Measurements from ENCODE around the gene APH1B. TPM values are rescaled to one million over a fixed set of nuclear protein-coding genes. Genes with fewer than 3 reads are reported as not detected.

Gene APH1B
- total RNA-seq, 4 donors from 2014 or later, result 0.80 to 9.7 (median 7.1) TPM

DNA sequence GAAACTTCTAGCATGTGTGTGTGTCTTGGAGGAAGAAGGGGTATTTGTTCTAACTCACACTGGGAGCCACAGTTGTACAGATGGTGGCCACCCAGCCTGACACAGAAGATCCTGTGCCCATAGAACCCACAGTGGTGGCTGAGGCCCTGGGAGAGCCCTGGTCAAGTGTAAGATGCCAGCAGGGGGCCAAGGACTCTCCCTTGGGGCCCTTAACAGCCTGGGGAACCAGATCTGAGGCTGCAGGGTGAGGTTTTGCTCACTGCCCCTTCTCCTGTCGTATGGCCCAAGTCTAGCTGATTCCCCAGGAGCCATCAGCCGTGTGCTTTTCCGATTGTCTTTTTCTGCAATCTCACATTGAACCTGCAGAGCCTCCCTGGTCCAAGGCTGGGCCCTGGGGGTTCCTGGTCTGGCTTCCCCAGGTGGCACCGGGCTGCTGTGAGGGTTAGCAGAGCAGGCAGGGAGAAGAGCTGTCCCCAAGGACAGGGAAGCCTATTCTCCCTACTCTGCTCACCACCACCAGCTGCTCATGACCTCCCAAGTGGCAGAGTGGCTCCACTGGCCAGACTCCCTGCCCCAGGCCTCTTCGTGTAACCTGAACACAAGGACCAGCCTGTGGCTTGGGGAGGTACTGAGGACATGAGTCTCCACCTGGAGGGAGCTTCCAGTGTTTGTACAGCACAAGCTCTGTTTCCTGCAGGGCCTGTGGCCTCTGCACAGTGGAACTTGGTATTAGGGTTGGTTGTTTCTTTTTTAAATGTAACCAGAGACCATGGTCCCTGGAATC, 52.4 kb downstream of the APH1B start:
- Histone ChIP-seq H3K4me1 (peaks cover 0 to 4% (median 0%) of the 10 kb centered on the region in 4 donors), H3K27ac (no peak overlapping the region), H3K4me3 (no peak overlapping the region), H3K9me3 (no peaks in the 10 kb centered on the region), H3K27me3 (no peaks in the 10 kb centered on the region), H3K36me3 (no peaks in the 10 kb centered on the region)
- DNase-seq, result no peak
- 92% methylated on average over 5 of the region's 5 CpGs; no CpG with 5 or more reads in 1 of the 2 donors for WGBS, 2 donors (ENCODE audit: low coverage in 1 of 2)
- in situ Hi-C loops (cut with MboI; ENCODE audit: low pct_ligation_motif_present in 1 of 4, low pct_unique_long_range_greater_than_20kb in 1 of 4, low sequenced_read_pairs in 3 of 4) (no loop called here), intact Hi-C loops (cut with DNase I; ENCODE audit: low total_unique reads) (no loop called here)
- no peak for TF ChIP-seq POLR2A (IDR thresholded peaks at IDR 0.05)
- TF ChIP-seq, protein P1, sequence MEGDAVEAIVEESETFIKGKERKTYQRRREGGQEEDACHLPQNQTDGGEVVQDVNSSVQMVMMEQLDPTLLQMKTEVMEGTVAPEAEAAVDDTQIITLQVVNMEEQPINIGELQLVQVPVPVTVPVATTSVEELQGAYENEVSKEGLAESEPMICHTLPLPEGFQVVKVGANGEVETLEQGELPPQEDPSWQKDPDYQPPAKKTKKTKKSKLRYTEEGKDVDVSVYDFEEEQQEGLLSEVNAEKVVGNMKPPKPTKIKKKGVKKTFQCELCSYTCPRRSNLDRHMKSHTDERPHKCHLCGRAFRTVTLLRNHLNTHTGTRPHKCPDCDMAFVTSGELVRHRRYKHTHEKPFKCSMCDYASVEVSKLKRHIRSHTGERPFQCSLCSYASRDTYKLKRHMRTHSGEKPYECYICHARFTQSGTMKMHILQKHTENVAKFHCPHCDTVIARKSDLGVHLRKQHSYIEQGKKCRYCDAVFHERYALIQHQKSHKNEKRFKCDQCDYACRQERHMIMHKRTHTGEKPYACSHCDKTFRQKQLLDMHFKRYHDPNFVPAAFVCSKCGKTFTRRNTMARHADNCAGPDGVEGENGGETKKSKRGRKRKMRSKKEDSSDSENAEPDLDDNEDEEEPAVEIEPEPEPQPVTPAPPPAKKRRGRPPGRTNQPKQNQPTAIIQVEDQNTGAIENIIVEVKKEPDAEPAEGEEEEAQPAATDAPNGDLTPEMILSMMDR (IDR thresholded peaks at IDR 0.05), result no peak
- TF ChIP-seq POLR2AphosphoS5 (IDR thresholded peaks at IDR 0.05), result no peak
- no peak for TF ChIP-seq EP300 (IDR thresholded peaks at IDR 0.05; ENCODE audit: low read depth)

DNA sequence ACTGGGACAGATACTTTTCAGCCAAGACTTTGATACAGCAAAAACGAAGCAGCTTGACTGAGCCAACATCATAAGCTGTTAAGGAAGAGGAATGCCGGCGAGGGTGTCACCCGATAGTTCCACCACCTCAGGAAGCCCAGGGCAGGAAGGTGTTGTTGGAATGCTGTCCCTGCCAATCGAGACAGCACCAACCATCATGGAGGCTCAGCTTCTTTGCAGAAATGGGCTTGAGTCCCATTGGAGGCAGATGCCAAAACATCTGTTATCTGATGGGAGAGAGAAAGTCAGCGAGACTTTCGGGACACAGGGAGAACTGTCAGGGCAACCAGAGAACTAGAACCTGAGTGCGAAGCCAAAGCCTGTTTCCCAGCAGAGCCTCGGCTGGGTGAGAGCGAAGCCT, 53.5 kb downstream of the APH1B start:
- Histone ChIP-seq H3K4me1 (peaks cover 0 to 4% (median 0%) of the 10 kb centered on the region in 4 donors), H3K27me3 (no peaks in the 10 kb centered on the region), H3K27ac (no peak overlapping the region), H3K4me3 (no peak overlapping the region), H3K36me3 (no peaks in the 10 kb centered on the region), H3K9me3 (no peaks in the 10 kb centered on the region)
- no peak for DNase-seq
- in situ Hi-C loops (cut with MboI; ENCODE audit: low pct_ligation_motif_present in 1 of 4, low pct_unique_long_range_greater_than_20kb in 1 of 4, low sequenced_read_pairs in 3 of 4) (no loop called here), intact Hi-C loops (cut with DNase I; ENCODE audit: low total_unique reads) (no loop called here)
- no peak for TF ChIP-seq POLR2AphosphoS5 (IDR thresholded peaks at IDR 0.05)
- TF ChIP-seq EP300 (IDR thresholded peaks at IDR 0.05; ENCODE audit: low read depth), result no peak
- TF ChIP-seq POLR2A (IDR thresholded peaks at IDR 0.05), result no peak
- TF ChIP-seq, protein P1 (IDR thresholded peaks at IDR 0.05), result no peak
- 90 to 97% methylated on average over 5 to 10 of the region's 10 CpGs for WGBS, 2 donors (ENCODE audit: low coverage in 1 of 2)

DNA sequence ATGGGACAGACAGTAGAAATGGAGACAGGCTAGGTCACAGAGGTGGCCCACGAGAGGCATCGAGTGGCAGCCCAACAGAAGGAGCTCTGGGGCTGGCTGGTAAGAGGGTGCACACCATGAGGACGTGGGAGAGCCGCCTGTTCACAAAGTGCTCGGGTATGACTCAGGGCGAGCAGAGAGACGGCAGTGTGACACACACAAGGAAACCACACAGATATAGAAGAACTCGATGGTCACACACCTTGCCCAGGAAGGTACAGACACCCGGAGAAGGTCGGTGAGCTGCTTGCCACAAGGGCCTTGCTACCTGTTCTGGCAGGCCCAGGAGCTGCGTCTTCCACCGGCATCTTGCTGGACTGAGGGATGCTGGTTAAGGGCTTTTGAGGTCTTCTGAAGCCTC, 54.1 kb downstream of the APH1B start:
- Histone ChIP-seq H3K27ac (peak overlapping the region in 3 of 4 donors; percentile 6 to 15 (median 13)), H3K4me1 (peaks cover 0 to 4% (median 0%) of the 10 kb centered on the region in 4 donors), H3K4me3 (no peak overlapping the region), H3K36me3 (no peaks in the 10 kb centered on the region), H3K9me3 (no peaks in the 10 kb centered on the region), H3K27me3 (no peaks in the 10 kb centered on the region)
- no peak for DNase-seq
- 79 to 82% methylated on average over 10 to 12 of the region's 12 CpGs for WGBS, 2 donors (ENCODE audit: low coverage in 1 of 2)
- TF ChIP-seq POLR2AphosphoS5 (IDR thresholded peaks at IDR 0.05) (no peak), EP300 (IDR thresholded peaks at IDR 0.05; ENCODE audit: low read depth) (no peak), POLR2A (IDR thresholded peaks at IDR 0.05) (no peak)
- TF ChIP-seq, protein P1 (IDR thresholded peaks at IDR 0.05), result no peak
- intact Hi-C loops (cut with DNase I; ENCODE audit: low total_unique reads) (no loop called here), in situ Hi-C loops (cut with MboI; ENCODE audit: low pct_ligation_motif_present in 1 of 4, low pct_unique_long_range_greater_than_20kb in 1 of 4, low sequenced_read_pairs in 3 of 4) (no loop called here)

DNA sequence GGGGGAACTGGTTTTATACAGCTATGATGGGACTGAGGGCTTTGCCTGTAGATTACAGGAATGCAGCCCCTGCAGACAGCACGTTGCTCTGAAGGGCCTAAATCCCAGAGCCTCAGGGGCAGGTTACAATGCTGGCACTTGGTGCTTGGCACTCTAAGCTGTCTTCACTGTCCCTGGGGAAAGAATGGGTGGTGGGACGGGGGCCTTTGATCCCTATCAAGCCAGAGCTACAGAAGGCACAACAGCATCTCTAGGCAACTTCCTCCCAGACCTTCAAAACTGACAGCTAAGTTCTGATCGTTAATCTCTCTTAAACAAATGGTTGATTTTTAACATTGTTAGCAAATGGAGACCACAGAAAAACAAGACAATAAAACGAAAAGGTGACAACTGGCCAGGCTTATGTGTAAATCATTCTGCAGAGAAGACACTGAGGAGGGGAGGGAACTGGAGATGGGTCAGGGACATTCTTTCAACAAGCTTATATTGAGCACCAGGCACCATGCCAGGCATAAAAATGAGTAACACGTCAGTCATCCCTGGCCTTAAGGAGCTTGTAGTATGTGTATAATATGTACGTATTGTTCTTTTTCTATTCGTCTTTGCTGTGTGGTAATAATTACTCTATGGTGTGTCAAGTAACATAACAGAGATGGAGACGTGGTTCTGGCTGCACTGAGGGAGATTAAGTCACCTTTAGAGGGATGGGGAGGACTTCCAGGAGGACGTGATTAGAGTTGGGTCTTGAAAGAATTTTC, 55.1 kb downstream of the APH1B start:
- H3K4me1 ChIP-seq, result peaks cover 0 to 4% (median 0%) of the 10 kb centered on the region in 4 donors
- intact Hi-C loops (cut with DNase I; ENCODE audit: low total_unique reads) (no loop called here), in situ Hi-C loops (cut with MboI; ENCODE audit: low pct_ligation_motif_present in 1 of 4, low pct_unique_long_range_greater_than_20kb in 1 of 4, low sequenced_read_pairs in 3 of 4) (no loop called here)
- no peaks in the 10 kb centered on the region for H3K27me3 ChIP-seq
- 49 to 52% methylated on average over 7 to 9 of the region's 9 CpGs for WGBS, 2 donors (ENCODE audit: low coverage in 1 of 2)
- TF ChIP-seq EP300 (IDR thresholded peaks at IDR 0.05; ENCODE audit: low read depth) (no peak), POLR2AphosphoS5 (IDR thresholded peaks at IDR 0.05) (no peak), POLR2A (IDR thresholded peaks at IDR 0.05) (no peak)
- TF ChIP-seq, protein P1 (IDR thresholded peaks at IDR 0.05), result no peak
- no peaks in the 10 kb centered on the region for H3K9me3 ChIP-seq
- H3K27ac ChIP-seq, result peak overlapping the region in 1 of 4 donors; percentile 15
- H3K4me3 ChIP-seq, result no peak overlapping the region
- H3K36me3 ChIP-seq, result no peaks in the 10 kb centered on the region
- DNase-seq, result no peak

Data from transverse colon (tissue), 4 donors.